AG09319 (cell line): ENCODE measurements around the gene KLHL18.

ENCODE experiments used
- DNase-seq: peaks from one replicate; pipeline ENCODE4 v3.0.0-alpha.2; 2010; ENCODE audit warnings: low read depth; ENCODE audit errors: extremely low read depth
- CTCF ChIP-seq: IDR thresholded peaks from 2 replicates; pipeline ENCODE4 v1.5.1; 2011; ENCODE audit warnings: low read depth, mild to moderate bottlenecking, inconsistent platforms, low read length, moderate library complexity

Gene KLHL18

GRCh38 chr3:47340866-47341265 is 58.1 kb downstream of the KLHL18 start:
- TF ChIP-seq CTCF: no peak
- DNase-seq: no peak

- DNase-seq: no peak
Measured at GRCh38 chr3:47342151-47342550, 59.4 kb downstream of the KLHL18 start.

GRCh38 chr3:47342812-47343211 is 60.1 kb downstream of the KLHL18 start:
- DNase-seq: no peak

More at GRCh38 chr3:47342151-47342550, 59.4 kb downstream of the KLHL18 start:
- no peak for TF ChIP-seq CTCF

GRCh38 chr3:47343471-47343971 is 60.8 kb downstream of the KLHL18 start:
- no peak for TF ChIP-seq CTCF
- no peak for DNase-seq

More at GRCh38 chr3:47342812-47343211, 60.1 kb downstream of the KLHL18 start:
- no peak for TF ChIP-seq CTCF

- no peak for TF ChIP-seq CTCF
- no peak for DNase-seq
Measured at GRCh38 chr3:47344971-47345370, 62.2 kb downstream of the KLHL18 start.

GRCh38 chr3:47347217-47347801 is 64.6 kb downstream of the KLHL18 start:
- peak; percentile 40 for DNase-seq
- no peak for TF ChIP-seq CTCF

- TF ChIP-seq CTCF: no peak
- no peak for DNase-seq
Measured at GRCh38 chr3:47348411-47349154, 65.8 kb downstream of the KLHL18 start.
